ENCODE measurements around the gene RRAD. TPM values are rescaled to one million over a fixed set of nuclear protein-coding genes. Genes with fewer than 3 reads are reported as not detected.

RRAD gene
- total RNA-seq, 1 experiment from 2014 or later: 2.8 TPM

GRCh38 chr16:66940236-66940635 is 14.9 kb upstream of the RRAD start:
- no peaks in the 10 kb centered on the region for H3K9me2 ChIP-seq (replicated peaks; ENCODE audit: low read length)
- no peak for TF ChIP-seq EZH2phosphoT487 (IDR thresholded peaks at IDR 0.05; ENCODE audit: borderline replicate concordance, low read length)
- no peak for TF ChIP-seq CTCF (conservative IDR thresholded peaks at IDR 0.05; ENCODE audit: low read depth, low read length)
- no peak for TF ChIP-seq EZH2 (IDR thresholded peaks at IDR 0.05; ENCODE audit: low read length, unreplicated experiment)
- no peaks in the 10 kb centered on the region for H3K27me3 ChIP-seq (ENCODE audit: low read length)
- ATAC-seq (no peak), DNase-seq (no peak)
- H3K79me2 ChIP-seq (ENCODE audit: low read length): peaks cover 15% of the 10 kb centered on the region
- intact Hi-C loops (cut with micrococcal nuclease): no loop called here
- H2AFZ ChIP-seq (ENCODE audit: low read length): no peak overlapping the region
- no peak overlapping the region for H3K9ac ChIP-seq (ENCODE audit: low read length)
- BruUV-seq (replicated peaks): no TSS peak
- no peaks in the 10 kb centered on the region for H3K36me3 ChIP-seq (ENCODE audit: low read depth, low read length)
- ChIA-PET POLR2A (ENCODE audit: unreplicated experiment) (no interaction called here), CTCF (interaction anchor here (0.6 kb wide), 1 partner anchor 213 kb away, joined by 3 read pairs; no protein-coding TSS in a partner anchor)
- no peaks in the 10 kb centered on the region for H3K9me3 ChIP-seq (ENCODE audit: low read length)
- 0 out of 2 replicates have a peak, but pooled peaks cover 4% of the 10 kb centered on the region for H3K4me1 ChIP-seq (ENCODE audit: insufficient read depth, low read length)
- no peak overlapping the region for H3K27ac ChIP-seq (ENCODE audit: low read length)
- H3K4me3 ChIP-seq (ENCODE audit: low read length): no peak overlapping the region
- no peak overlapping the region for H3K4me2 ChIP-seq (ENCODE audit: low read length)
- H3F3A ChIP-seq (ENCODE audit: low read length, unreplicated experiment): no peaks in the 10 kb centered on the region
- no peaks in the 10 kb centered on the region for H4K20me1 ChIP-seq (ENCODE audit: low read length)

GRCh38 chr16:66939366-66939765 is 14.0 kb upstream of the RRAD start:
- Histone ChIP-seq H3F3A (ENCODE audit: low read length, unreplicated experiment) (no peaks in the 10 kb centered on the region), H3K4me3 (ENCODE audit: low read length) (no peak overlapping the region), H3K4me1 (ENCODE audit: insufficient read depth, low read length) (0 out of 2 replicates have a peak, but pooled peaks cover 4% of the 10 kb centered on the region), H3K4me2 (ENCODE audit: low read length) (no peak overlapping the region), H3K79me2 (ENCODE audit: low read length) (peaks cover 24% of the 10 kb centered on the region), H3K9me2 (replicated peaks; ENCODE audit: low read length) (no peaks in the 10 kb centered on the region), H3K27ac (ENCODE audit: low read length) (no peak overlapping the region), H3K36me3 (ENCODE audit: low read depth, low read length) (no peaks in the 10 kb centered on the region), H3K9me3 (ENCODE audit: low read length) (no peaks in the 10 kb centered on the region), H3K9ac (ENCODE audit: low read length) (no peak overlapping the region), H4K20me1 (ENCODE audit: low read length) (no peaks in the 10 kb centered on the region), H3K27me3 (ENCODE audit: low read length) (no peaks in the 10 kb centered on the region), H2AFZ (ENCODE audit: low read length) (no peak overlapping the region)
- no peak for TF ChIP-seq CTCF (conservative IDR thresholded peaks at IDR 0.05; ENCODE audit: low read depth, low read length)
- TF ChIP-seq EZH2 (IDR thresholded peaks at IDR 0.05; ENCODE audit: low read length, unreplicated experiment): no peak
- TF ChIP-seq EZH2phosphoT487 (IDR thresholded peaks at IDR 0.05; ENCODE audit: borderline replicate concordance, low read length): no peak
- DNase-seq (no peak), ATAC-seq (no peak)
- POLR2A ChIA-PET (ENCODE audit: unreplicated experiment): no interaction called here
- BruUV-seq (replicated peaks): no TSS peak
- CTCF ChIA-PET: no interaction called here
- intact Hi-C loops (cut with micrococcal nuclease): no loop called here

GRCh38 chr16:66937725-66938337 is 12.5 kb upstream of the RRAD start:
- DNase-seq (no peak), ATAC-seq (no peak)
- intact Hi-C loops (cut with micrococcal nuclease): no loop called here
- Histone ChIP-seq H3K27me3 (ENCODE audit: low read length) (no peaks in the 10 kb centered on the region), H3K4me2 (ENCODE audit: low read length) (no peak overlapping the region), H3K9me2 (replicated peaks; ENCODE audit: low read length) (no peaks in the 10 kb centered on the region), H3K9ac (ENCODE audit: low read length) (no peak overlapping the region), H4K20me1 (ENCODE audit: low read length) (peaks cover 3% of the 10 kb centered on the region; the same call in 1 of the 2 replicates), H3K9me3 (ENCODE audit: low read length) (no peaks in the 10 kb centered on the region), H2AFZ (ENCODE audit: low read length) (no peak overlapping the region), H3K4me1 (ENCODE audit: insufficient read depth, low read length) (peaks cover 10% of the 10 kb centered on the region; the same call in 1 of the 2 replicates), H3K4me3 (ENCODE audit: low read length) (no peak overlapping the region), H3K79me2 (ENCODE audit: low read length) (peaks cover 38% of the 10 kb centered on the region), H3K36me3 (ENCODE audit: low read depth, low read length) (no peaks in the 10 kb centered on the region), H3K27ac (ENCODE audit: low read length) (no peak overlapping the region), H3F3A (ENCODE audit: low read length, unreplicated experiment) (no peaks in the 10 kb centered on the region)
- BruUV-seq (replicated peaks): no TSS peak
- ChIA-PET CTCF (no interaction called here), POLR2A (ENCODE audit: unreplicated experiment) (no interaction called here)
- TF ChIP-seq CTCF (conservative IDR thresholded peaks at IDR 0.05; ENCODE audit: low read depth, low read length) (no peak), EZH2 (IDR thresholded peaks at IDR 0.05; ENCODE audit: low read length, unreplicated experiment) (no peak), EZH2phosphoT487 (IDR thresholded peaks at IDR 0.05; ENCODE audit: borderline replicate concordance, low read length) (no peak)
